ENCODE measurements around the gene UBE2Q2. TPM values are rescaled to one million over a fixed set of nuclear protein-coding genes. Genes with fewer than 3 reads are reported as not detected.
A peak's percentile ranks its signal among the peaks of the same experiment; 100 is the strongest.

The UBE2Q2 gene
- total RNA-seq, 2 experiments from 2014 or later, result 29.3 to 33.5 TPM

DNA sequence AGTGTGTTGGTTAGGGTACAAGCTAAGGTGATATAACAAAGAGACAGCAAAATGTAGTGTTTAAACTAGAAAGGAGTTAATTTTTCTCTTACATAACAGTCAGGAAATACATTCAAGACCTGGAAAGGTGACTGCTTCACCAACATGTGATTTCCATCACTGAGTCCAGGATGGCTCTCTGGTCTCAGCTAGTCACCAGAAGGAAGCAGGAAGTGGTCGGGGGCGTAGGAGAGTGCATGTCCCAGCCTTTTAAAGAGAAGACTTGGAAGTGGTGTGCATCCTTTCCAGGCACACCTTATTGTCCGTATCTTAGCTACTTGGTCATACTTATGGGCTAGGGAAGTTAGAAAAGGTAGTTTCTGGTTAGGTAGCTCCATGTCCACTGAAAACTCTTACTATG lies 11.1 kb upstream of the UBE2Q2 start:
- Mint-ChIP-seq H3K36me3 (ENCODE audit: low read depth) (no peaks in the 10 kb centered on the region), H3K9me3 (no peaks in the 10 kb centered on the region), H3K27ac (no peak overlapping the region), H3K27me3 (no peaks in the 10 kb centered on the region), H3K4me3 (no peak overlapping the region), H3K4me1 (ENCODE audit: low read depth) (no peaks in the 10 kb centered on the region)
- no peak overlapping the region for H3K27ac ChIP-seq (ENCODE audit: low read depth in 1 of 2, low read length in 2 of 2)
- H3K4me3 ChIP-seq (ENCODE audit: low read length), result no peak overlapping the region
- H3K36me3 ChIP-seq (ENCODE audit: insufficient read depth, low read length), result no peaks in the 10 kb centered on the region
- CTCF ChIA-PET, result no interaction called here
- TF ChIP-seq, protein P1, sequence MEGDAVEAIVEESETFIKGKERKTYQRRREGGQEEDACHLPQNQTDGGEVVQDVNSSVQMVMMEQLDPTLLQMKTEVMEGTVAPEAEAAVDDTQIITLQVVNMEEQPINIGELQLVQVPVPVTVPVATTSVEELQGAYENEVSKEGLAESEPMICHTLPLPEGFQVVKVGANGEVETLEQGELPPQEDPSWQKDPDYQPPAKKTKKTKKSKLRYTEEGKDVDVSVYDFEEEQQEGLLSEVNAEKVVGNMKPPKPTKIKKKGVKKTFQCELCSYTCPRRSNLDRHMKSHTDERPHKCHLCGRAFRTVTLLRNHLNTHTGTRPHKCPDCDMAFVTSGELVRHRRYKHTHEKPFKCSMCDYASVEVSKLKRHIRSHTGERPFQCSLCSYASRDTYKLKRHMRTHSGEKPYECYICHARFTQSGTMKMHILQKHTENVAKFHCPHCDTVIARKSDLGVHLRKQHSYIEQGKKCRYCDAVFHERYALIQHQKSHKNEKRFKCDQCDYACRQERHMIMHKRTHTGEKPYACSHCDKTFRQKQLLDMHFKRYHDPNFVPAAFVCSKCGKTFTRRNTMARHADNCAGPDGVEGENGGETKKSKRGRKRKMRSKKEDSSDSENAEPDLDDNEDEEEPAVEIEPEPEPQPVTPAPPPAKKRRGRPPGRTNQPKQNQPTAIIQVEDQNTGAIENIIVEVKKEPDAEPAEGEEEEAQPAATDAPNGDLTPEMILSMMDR (IDR thresholded peaks at IDR 0.05), result no peak
- no peak for DNase-seq
- ATAC-seq (ENCODE audit: poor library complexity), result no peak
- no peaks in the 10 kb centered on the region for H3K9me3 ChIP-seq (ENCODE audit: control insufficient read depth in 1 of 2, insufficient read depth in 1 of 2, low read length in 2 of 2)
- intact Hi-C loops (cut with DNase I, micrococcal nuclease), result no loop called here
- POLR2A ChIA-PET, result interaction anchor here (1.4 kb wide), 1 partner anchor 11 kb away, joined by 3 read pairs; the partner anchor contains the start of gene UBE2Q2
- H3K27me3 ChIP-seq (ENCODE audit: control insufficient read depth in 1 of 2, insufficient read depth in 2 of 2, low read length in 2 of 2), result no peaks in the 10 kb centered on the region
- peaks cover 6% of the 10 kb centered on the region for H3K4me1 ChIP-seq (ENCODE audit: insufficient read depth, low read length)

DNA sequence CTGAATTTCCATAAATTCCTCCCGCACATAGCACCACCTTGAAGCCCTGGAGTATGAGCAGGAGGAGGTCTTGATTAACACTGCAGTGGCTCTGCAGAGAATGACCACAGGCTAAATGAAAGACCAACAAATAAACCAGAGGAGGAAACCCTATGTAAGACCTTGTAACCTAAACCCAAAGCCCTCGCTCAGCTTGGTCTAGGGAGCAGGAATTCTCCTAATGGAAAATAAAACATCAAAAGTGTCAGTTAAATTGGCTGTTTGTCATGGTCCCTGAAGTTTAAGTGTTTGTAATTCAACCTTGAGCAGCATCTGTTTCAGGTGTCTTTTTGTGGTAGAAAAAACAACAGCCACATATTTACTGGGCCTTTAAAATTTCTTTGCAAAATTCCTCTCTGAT lies 9.2 kb upstream of the UBE2Q2 start:
- Mint-ChIP-seq H3K27ac (no peak overlapping the region), H3K36me3 (ENCODE audit: low read depth) (no peaks in the 10 kb centered on the region), H3K4me1 (ENCODE audit: low read depth) (no peaks in the 10 kb centered on the region), H3K4me3 (no peak overlapping the region), H3K9me3 (no peaks in the 10 kb centered on the region), H3K27me3 (no peaks in the 10 kb centered on the region)
- ATAC-seq (ENCODE audit: poor library complexity), result no peak
- TF ChIP-seq, protein P1 (IDR thresholded peaks at IDR 0.05), result no peak
- no peaks in the 10 kb centered on the region for H3K36me3 ChIP-seq (ENCODE audit: insufficient read depth, low read length)
- POLR2A ChIA-PET, result no interaction called here
- H3K4me3 ChIP-seq (ENCODE audit: low read length), result no peak overlapping the region
- H3K27me3 ChIP-seq (ENCODE audit: control insufficient read depth in 1 of 2, insufficient read depth in 2 of 2, low read length in 2 of 2), result no peaks in the 10 kb centered on the region
- DNase-seq, result no peak
- CTCF ChIA-PET, result no interaction called here
- intact Hi-C loops (cut with DNase I, micrococcal nuclease), result no loop called here
- no peaks in the 10 kb centered on the region for H3K9me3 ChIP-seq (ENCODE audit: control insufficient read depth in 1 of 2, insufficient read depth in 1 of 2, low read length in 2 of 2)
- no peak overlapping the region for H3K27ac ChIP-seq (ENCODE audit: low read depth in 1 of 2, low read length in 2 of 2)
- H3K4me1 ChIP-seq (ENCODE audit: insufficient read depth, low read length), result peaks cover 6% of the 10 kb centered on the region

DNA sequence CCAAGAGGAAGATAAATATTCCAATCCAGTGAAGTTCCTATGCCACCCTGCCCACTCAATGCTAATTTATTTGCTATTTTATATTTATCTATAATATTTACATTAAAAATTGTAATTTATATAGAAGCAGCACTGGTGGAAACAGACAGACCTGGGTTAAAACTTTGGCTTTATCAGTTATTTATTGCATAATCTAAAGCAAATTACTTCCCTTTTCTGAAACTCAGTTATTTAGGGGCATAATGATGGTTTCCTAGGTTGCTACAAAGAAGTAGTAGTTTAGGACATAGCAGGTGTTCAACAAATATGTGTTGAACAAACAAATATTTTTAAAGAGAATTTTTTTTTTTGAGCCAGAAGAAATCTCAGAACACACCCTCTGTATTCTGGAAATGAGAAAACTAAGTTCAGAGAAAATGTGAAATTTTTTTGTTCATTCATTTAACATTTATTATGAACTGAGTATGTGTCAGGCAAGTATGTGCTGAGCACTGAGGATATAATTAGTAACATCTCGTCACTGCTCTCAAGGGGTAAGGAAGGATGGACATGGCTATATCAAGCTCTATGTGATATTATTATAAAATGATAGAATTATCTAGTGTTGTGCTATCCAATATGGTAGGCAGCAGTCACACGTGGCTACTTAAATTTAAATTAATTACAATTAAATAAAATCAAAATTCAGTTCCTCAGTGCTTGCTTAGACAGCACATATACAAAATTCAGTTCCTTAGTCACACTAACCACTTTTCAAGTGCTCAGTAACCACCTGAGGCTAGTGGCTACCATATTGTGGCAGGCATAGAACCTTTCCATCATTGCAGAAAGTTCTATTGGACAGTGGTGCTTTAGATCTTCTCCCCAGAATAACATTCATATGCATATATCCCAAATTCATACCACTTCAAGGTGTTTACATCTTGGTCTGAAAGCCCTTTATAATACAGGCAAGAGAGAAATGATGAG lies 7.0 kb upstream of the UBE2Q2 start:
- H3K9me3 ChIP-seq (ENCODE audit: control insufficient read depth in 1 of 2, insufficient read depth in 1 of 2, low read length in 2 of 2), result no peaks in the 10 kb centered on the region
- H3K4me1 ChIP-seq (ENCODE audit: insufficient read depth, low read length), result peaks cover 6% of the 10 kb centered on the region
- peak overlapping the region in 1 of 2 donors; percentile 13 for H3K27ac ChIP-seq (ENCODE audit: low read depth in 1 of 2, low read length in 2 of 2)
- H3K36me3 ChIP-seq (ENCODE audit: insufficient read depth, low read length), result no peaks in the 10 kb centered on the region
- H3K27me3 ChIP-seq (ENCODE audit: control insufficient read depth in 1 of 2, insufficient read depth in 2 of 2, low read length in 2 of 2), result no peaks in the 10 kb centered on the region
- H3K4me3 Mint-ChIP-seq, result no peak overlapping the region
- H3K27ac Mint-ChIP-seq, result no peak overlapping the region
- CTCF ChIA-PET, result interaction anchor here (0.7 to 1.4 kb wide), 3 partner anchors 11 to 62 kb away, joined by 3 to 5 read pairs (median 3); no protein-coding TSS in a partner anchor
- POLR2A ChIA-PET, result no interaction called here
- H3K4me3 ChIP-seq (ENCODE audit: low read length), result no peak overlapping the region
- intact Hi-C loops (cut with DNase I, micrococcal nuclease), result no loop called here
- H3K36me3 Mint-ChIP-seq (ENCODE audit: low read depth), result no peaks in the 10 kb centered on the region
- no peaks in the 10 kb centered on the region for H3K9me3 Mint-ChIP-seq
- TF ChIP-seq, protein P1 (IDR thresholded peaks at IDR 0.05), result no peak
- no peak for ATAC-seq (ENCODE audit: poor library complexity)
- H3K4me1 Mint-ChIP-seq (ENCODE audit: low read depth), result no peaks in the 10 kb centered on the region
- no peaks in the 10 kb centered on the region for H3K27me3 Mint-ChIP-seq
- DNase-seq, result no peak
